ENCODE results near the gene AVPI1. TPM values are rescaled to one million over a fixed set of nuclear protein-coding genes. Genes with fewer than 3 reads are reported as not detected.
"Not testable (repeated sequence)": the region's sequence is repeated elsewhere in the genome, so short reads cannot be mapped to it uniquely, and the experiment has no call there.

Gene AVPI1
- total and polyA plus RNA-seq, 12 donors, result 13.1 to 158 (median 25.0) TPM

- TF ChIP-seq CTCF (IDR thresholded peaks at IDR 0.05), result no peak
- no peak for TF ChIP-seq POLR2A (IDR thresholded peaks at IDR 0.05)
- H3K9me3 ChIP-seq (replicated peaks in 1 of 3), result no peaks in the 10 kb centered on the region
- H3K27ac ChIP-seq, result peak overlapping the region in 4 of 5 donors; percentile 91 to 97 (median 94)
- intact Hi-C loops (cut with DNase I), result no loop called here
- peak overlapping the region in 2 of 4 donors; percentile 42 to 65 for H3K4me3 ChIP-seq
- no peaks in the 10 kb centered on the region for H3K27me3 ChIP-seq
- no peak for DNase-seq
- no peaks in the 10 kb centered on the region for H3K36me3 ChIP-seq (replicated peaks in 1 of 2)
- H3K4me1 ChIP-seq (replicated peaks in 1 of 2), result peaks cover 46 to 61% of the 10 kb centered on the region in 2 donors
- WGBS, 4 donors, result 55 to 71% (median 60%) methylated on average over 5 of the region's 5 CpGs
These were observed 2.1 kb downstream of the AVPI1 start for GRCh38 chr10:97684866-97685394.

GRCh38 chr10:97684368-97684713, 2.7 kb downstream of the AVPI1 start:
- intact Hi-C loops (cut with DNase I), result not testable (repeated sequence)
- WGBS, 4 donors, result 66 to 78% (median 70%) methylated on average over 6 to 7 of the region's 7 CpGs

GRCh38 chr10:97683556-97684367, 3.3 kb downstream of the AVPI1 start:
- peak in 4 of 7 donors; percentile 42 to 50 (median 44) for DNase-seq
- Histone ChIP-seq H3K4me3 (peak overlapping the region in 1 of 4 donors; percentile 65), H3K27me3 (no peaks in the 10 kb centered on the region), H3K4me1 (replicated peaks in 1 of 2) (peaks cover 42 to 53% of the 10 kb centered on the region in 2 donors), H3K27ac (peak overlapping the region in 4 of 5 donors; percentile 44 to 97 (median 94)), H3K36me3 (replicated peaks in 1 of 2) (peaks cover 0 to 5% of the 10 kb centered on the region in 2 donors), H3K9me3 (replicated peaks in 1 of 3) (no peaks in the 10 kb centered on the region)
- TF ChIP-seq POLR2A (IDR thresholded peaks at IDR 0.05) (no peak), CTCF (IDR thresholded peaks at IDR 0.05) (no peak)
- intact Hi-C loops (cut with DNase I), result no loop called here
- 22 to 37% (median 33%) methylated on average over 3 to 9 of the region's 9 CpGs for WGBS, 4 donors

More at GRCh38 chr10:97684368-97684713, 2.7 kb downstream of the AVPI1 start:
- DNase-seq; H3K9me3 ChIP-seq (replicated peaks in 1 of 3); H3K27me3 ChIP-seq; H3K36me3 ChIP-seq (replicated peaks in 1 of 2): not testable (repeated sequence)
- Histone ChIP-seq H3K4me1 (replicated peaks in 1 of 2) (peaks cover 46 to 59% of the 10 kb centered on the region in 2 donors), H3K27ac (peak overlapping the region in 4 of 5 donors; percentile 44 to 97 (median 94)), H3K4me3 (peak overlapping the region in 1 of 4 donors; percentile 65)

GRCh38 chr10:97682042-97682441, 5.0 kb downstream of the AVPI1 start:
- intact Hi-C loops (cut with DNase I), result no loop called here
- H3K27me3 ChIP-seq, result no peaks in the 10 kb centered on the region
- peak overlapping the region in 2 of 5 donors; percentile 6 to 19 for H3K27ac ChIP-seq
- no peak for TF ChIP-seq CTCF (IDR thresholded peaks at IDR 0.05)
- TF ChIP-seq POLR2A (IDR thresholded peaks at IDR 0.05), result no peak
- WGBS, 4 donors, result 82 to 92% (median 86%) methylated on average over 4 of the region's 4 CpGs
- peaks cover 0 to 12% of the 10 kb centered on the region in 2 donors for H3K36me3 ChIP-seq (replicated peaks in 1 of 2)
- H3K4me3 ChIP-seq, result no peak overlapping the region
- peaks cover 30 to 41% of the 10 kb centered on the region in 2 donors for H3K4me1 ChIP-seq (replicated peaks in 1 of 2)
- DNase-seq, result no peak
- H3K9me3 ChIP-seq (replicated peaks in 1 of 3), result no peaks in the 10 kb centered on the region
